HL-60 (cell line): ENCODE measurements around the gene TK2.

ENCODE experiments used
- DNase-seq, 2 experiments: peaks; one replicate each; pipeline ENCODE4 v3.0.0-alpha.2; 2010 to 2020; ENCODE audit warnings: low read depth in 1 of 2, low spot score in 1 of 2
- H3K27ac ChIP-seq: fragments of 250-450 bp; sonication (Bioruptor Pico); replicated peaks from 2 replicates; pipeline ENCODE4 v1.5.1; 2020; ENCODE audit warnings: mild to moderate bottlenecking, moderate library complexity
- H3K27me3 ChIP-seq: fragments of 250-450 bp; sonication (Bioruptor Pico); 2 replicates; pipeline ENCODE4 v1.5.1; 2021; ENCODE audit warnings: mild to moderate bottlenecking, moderate library complexity; ENCODE audit not compliant: insufficient read depth, poor library complexity, severe bottlenecking
- H3K4me3 ChIP-seq: replicated peaks from 2 replicates; pipeline ENCODE4 v1.5.1; 2011; ENCODE audit warnings: mild to moderate bottlenecking, control low read depth, low read length; ENCODE audit not compliant: insufficient read depth
- CTCF ChIP-seq: IDR thresholded peaks from one replicate; pipeline ENCODE4 v1.5.1; 2011; ENCODE audit warnings: low read length, control low read depth, inconsistent platforms; ENCODE audit not compliant: insufficient read depth
- GABPA ChIP-seq: IDR thresholded peaks from 2 replicates; pipeline ENCODE4 v1.6.1; 2012; ENCODE audit warnings: low read depth
- POLR2AphosphoS5 ChIP-seq: IDR thresholded peaks from 2 replicates; pipeline ENCODE4 v1.6.1; 2012; ENCODE audit warnings: low read depth
- REST ChIP-seq: IDR thresholded peaks from 2 replicates; pipeline ENCODE4 v1.6.1; 2012; ENCODE audit warnings: low read depth; ENCODE audit not compliant: insufficient replicate concordance
- SPI1 ChIP-seq: IDR thresholded peaks from 2 replicates; pipeline ENCODE4 v1.6.1; 2012; ENCODE audit warnings: low read depth, mild to moderate bottlenecking, borderline replicate concordance

The TK2 gene

GRCh38 chr16:66543541-66543940 lies 6.4 kb downstream of the TK2 start:
- DNase-seq, result no peak
- Histone ChIP-seq H3K4me3 (no peak overlapping the region), H3K27ac (no peak overlapping the region; the same call in 1 of the 2 replicates), H3K27me3 (no peaks in the 10 kb centered on the region)
- TF ChIP-seq GABPA (no peak), SPI1 (no peak), CTCF (no peak), REST (no peak), POLR2AphosphoS5 (no peak)

- no peak overlapping the region for H3K4me3 ChIP-seq
- no peak for DNase-seq
- H3K27me3 ChIP-seq, result no peaks in the 10 kb centered on the region
- no peak overlapping the region for H3K27ac ChIP-seq
- TF ChIP-seq REST (no peak), CTCF (no peak), GABPA (no peak), POLR2AphosphoS5 (no peak), SPI1 (no peak)
These were observed 7.5 kb downstream of the TK2 start for GRCh38 chr16:66542396-66542795.

- no peak for TF ChIP-seq SPI1
- TF ChIP-seq POLR2AphosphoS5, result no peak
- no peak for TF ChIP-seq GABPA
- no peak for TF ChIP-seq REST
- TF ChIP-seq CTCF, result no peak
- Histone ChIP-seq H3K27me3 (no peaks in the 10 kb centered on the region), H3K27ac (no peak overlapping the region), H3K4me3 (no peak overlapping the region)
- no peak for DNase-seq
These were observed 8.2 kb downstream of the TK2 start for GRCh38 chr16:66541388-66542355.
